ENCODE data around the gene EEFSEC.

Gene EEFSEC

DNA sequence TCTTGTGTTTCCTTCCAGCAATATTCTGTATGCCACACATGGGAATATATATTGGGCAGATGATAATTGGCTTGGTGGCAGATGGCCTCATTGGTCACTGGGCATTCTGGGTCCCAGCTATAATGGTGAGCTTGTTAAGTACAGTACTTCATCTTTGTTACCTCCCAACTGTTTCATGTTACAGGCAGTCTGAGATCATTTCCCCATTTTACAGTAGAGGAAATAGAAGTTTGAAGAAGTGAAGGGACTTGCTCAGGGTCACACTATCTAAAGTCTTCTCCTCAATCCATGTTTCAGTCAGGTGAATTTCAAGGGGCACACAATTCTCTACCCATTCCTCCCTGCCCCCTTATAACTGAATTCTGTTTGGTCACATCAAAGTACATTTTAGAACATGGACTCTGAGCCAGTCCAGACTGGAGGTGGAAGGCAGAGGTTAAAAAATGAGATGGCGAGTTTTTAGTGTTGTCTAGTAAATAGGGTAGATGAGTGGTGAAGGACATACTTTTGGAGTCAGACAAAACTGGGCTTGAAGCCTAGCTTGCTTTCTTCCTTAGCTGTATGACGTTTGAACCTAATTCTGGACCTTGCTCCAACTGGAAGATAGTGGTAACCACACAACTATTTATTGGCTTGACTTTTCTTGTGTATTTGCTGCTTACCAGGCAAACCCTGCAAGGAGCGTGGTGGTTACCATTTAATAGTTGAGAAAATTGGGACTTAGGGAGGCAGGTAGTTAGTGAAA, 2.5 kb downstream of the EEFSEC start:
- H3K4me3 ChIP-seq (ENCODE audit: low read depth, low read length), result no peak overlapping the region
- TF ChIP-seq, protein P1, sequence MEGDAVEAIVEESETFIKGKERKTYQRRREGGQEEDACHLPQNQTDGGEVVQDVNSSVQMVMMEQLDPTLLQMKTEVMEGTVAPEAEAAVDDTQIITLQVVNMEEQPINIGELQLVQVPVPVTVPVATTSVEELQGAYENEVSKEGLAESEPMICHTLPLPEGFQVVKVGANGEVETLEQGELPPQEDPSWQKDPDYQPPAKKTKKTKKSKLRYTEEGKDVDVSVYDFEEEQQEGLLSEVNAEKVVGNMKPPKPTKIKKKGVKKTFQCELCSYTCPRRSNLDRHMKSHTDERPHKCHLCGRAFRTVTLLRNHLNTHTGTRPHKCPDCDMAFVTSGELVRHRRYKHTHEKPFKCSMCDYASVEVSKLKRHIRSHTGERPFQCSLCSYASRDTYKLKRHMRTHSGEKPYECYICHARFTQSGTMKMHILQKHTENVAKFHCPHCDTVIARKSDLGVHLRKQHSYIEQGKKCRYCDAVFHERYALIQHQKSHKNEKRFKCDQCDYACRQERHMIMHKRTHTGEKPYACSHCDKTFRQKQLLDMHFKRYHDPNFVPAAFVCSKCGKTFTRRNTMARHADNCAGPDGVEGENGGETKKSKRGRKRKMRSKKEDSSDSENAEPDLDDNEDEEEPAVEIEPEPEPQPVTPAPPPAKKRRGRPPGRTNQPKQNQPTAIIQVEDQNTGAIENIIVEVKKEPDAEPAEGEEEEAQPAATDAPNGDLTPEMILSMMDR (IDR thresholded peaks at IDR 0.05; ENCODE audit: low read depth, low read length), result no peak

DNA sequence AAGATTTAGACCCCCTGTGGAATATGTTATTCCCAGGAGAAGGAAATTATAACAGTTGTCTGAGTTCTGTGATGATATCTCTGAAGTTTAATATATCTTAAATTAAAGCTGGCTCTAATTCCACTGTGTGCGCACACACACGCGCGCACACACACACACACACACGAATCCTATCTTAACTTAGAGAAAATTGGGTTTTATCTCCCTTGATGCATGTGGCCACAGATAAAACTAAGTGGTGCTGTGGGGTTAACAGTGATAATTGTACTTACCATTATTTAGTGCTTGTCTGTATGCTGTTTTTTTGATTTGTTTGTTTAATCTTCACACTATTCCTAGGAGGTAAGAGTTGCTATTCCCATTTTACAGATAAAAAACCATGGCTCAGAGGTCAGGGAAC, 7.4 kb downstream of the EEFSEC start:
- TF ChIP-seq, protein P1 (IDR thresholded peaks at IDR 0.05; ENCODE audit: low read depth, low read length), result no peak
- H3K4me3 ChIP-seq (ENCODE audit: low read depth, low read length), result no peak overlapping the region

GRCh38 chr3:128163432-128163831, 10.2 kb downstream of the EEFSEC start:
- TF ChIP-seq, protein P1 (IDR thresholded peaks at IDR 0.05; ENCODE audit: low read depth, low read length), result no peak
- H3K4me3 ChIP-seq (ENCODE audit: low read depth, low read length), result no peak overlapping the region

- no peak overlapping the region for H3K4me3 ChIP-seq (ENCODE audit: low read depth, low read length)
- TF ChIP-seq, protein P1 (IDR thresholded peaks at IDR 0.05; ENCODE audit: low read depth, low read length), result no peak
Measured at GRCh38 chr3:128166971-128167453, 13.7 kb downstream of the EEFSEC start.

DNA sequence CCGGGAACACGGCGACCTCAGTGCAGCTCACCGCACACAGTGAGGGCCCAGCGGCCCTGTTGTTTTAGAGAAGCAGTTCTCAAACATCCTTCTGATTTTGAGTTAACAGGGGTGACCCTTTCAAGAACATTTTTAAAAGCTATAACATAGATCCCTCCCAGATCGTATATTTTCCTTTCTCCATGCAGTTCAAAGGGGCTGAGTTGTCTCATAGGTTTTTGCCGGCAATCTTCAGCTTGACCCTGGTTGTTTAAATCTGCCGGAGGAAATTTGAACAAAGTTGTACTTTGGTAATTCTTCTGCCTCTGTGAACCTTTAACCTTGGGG, 14.3 kb downstream of the EEFSEC start:
- TF ChIP-seq, protein P1 (IDR thresholded peaks at IDR 0.05; ENCODE audit: low read depth, low read length), result no peak
- H3K4me3 ChIP-seq (ENCODE audit: low read depth, low read length), result no peak overlapping the region

DNA sequence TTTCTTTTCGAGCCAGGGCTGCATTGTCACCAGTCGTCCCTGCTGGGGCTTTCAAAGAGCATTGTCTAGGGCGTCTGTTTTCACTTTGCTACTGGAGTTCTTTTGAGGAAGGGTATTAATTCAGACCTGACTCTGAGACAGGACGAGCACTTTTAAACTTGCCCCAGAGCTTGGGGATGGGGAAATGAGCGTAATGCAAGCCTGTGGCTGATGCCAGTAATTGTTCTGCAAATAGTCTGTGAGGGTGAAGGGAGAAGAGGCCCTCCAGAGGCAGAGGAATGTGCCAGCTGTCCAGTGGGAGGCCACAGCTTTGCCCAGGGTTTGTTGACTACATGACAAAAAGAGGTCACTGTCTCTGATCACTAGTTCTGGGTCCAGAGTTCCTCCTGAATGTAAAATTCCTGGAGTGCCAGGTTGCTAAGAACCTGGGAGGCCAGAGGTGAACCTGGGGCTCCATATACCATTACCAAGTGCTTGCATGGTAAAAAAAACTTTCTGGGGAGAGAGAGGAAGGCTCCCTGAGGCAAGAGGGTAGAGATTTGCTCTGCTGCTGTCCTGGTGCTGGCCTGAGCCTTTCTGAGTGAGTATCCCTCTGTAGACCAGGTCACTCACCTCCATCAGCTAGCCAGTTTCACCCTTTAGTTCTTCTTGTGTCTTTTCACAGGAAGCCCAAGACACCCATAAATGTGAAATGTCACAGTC, 14.8 kb downstream of the EEFSEC start:
- no peak overlapping the region for H3K4me3 ChIP-seq (ENCODE audit: low read depth, low read length)
- TF ChIP-seq, protein P1 (IDR thresholded peaks at IDR 0.05; ENCODE audit: low read depth, low read length), result no peak

DNA sequence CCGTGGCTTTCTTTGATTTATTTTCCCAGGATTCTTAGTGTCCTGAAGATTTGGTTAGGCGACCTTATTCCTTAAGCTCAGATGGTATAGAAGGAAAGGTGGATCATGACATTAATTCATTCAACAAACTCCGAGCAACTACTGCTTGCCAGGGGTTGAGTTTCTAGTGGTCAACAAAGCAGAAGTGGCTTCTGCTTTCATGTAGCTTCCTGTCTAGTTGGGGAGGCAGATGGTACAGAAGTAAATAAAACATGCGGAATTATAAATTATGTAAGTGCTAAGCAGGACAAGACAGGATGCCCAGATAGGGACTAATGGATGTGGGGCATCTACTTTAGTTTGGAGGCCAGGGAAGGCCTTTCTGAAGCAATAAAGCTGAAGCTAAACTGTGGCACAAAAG, 15.6 kb downstream of the EEFSEC start:
- TF ChIP-seq, protein P1 (IDR thresholded peaks at IDR 0.05; ENCODE audit: low read depth, low read length), result no peak
- H3K4me3 ChIP-seq (ENCODE audit: low read depth, low read length), result no peak overlapping the region

Data from WI38 (cell line).